HuH-7 (cell line): Measurements from ENCODE around the gene PTPRT.

ENCODE experiments used
- DNase-seq: peaks from one replicate; pipeline ENCODE4 v3.0.0; 2011; ENCODE audit warnings: low spot score

Gene PTPRT

GRCh38 chr20:42714298-42715141, 475.2 kb downstream of the PTPRT start:
- no peak for DNase-seq

GRCh38 chr20:42708266-42708665, 481.4 kb downstream of the PTPRT start:
- no peak for DNase-seq

GRCh38 chr20:42706759-42707158, 482.9 kb downstream of the PTPRT start:
- DNase-seq, result no peak

- no peak for DNase-seq
Measured at GRCh38 chr20:42705550-42705949, 484.2 kb downstream of the PTPRT start.

GRCh38 chr20:42703744-42704143, 486.0 kb downstream of the PTPRT start:
- DNase-seq, result no peak

GRCh38 chr20:42701948-42702347, 487.8 kb downstream of the PTPRT start:
- DNase-seq, result no peak

GRCh38 chr20:42700372-42700771, 489.3 kb downstream of the PTPRT start:
- DNase-seq, result no peak

- DNase-seq, result no peak
Measured at GRCh38 chr20:42697962-42698361, 491.7 kb downstream of the PTPRT start.

GRCh38 chr20:42690842-42691437, 498.8 kb downstream of the PTPRT start:
- no peak for DNase-seq

GRCh38 chr20:42688576-42688975, 501.1 kb downstream of the PTPRT start:
- no peak for DNase-seq

GRCh38 chr20:42686057-42686456, 503.6 kb downstream of the PTPRT start:
- no peak for DNase-seq

- peak; percentile 12 for DNase-seq
Measured at GRCh38 chr20:42678895-42679294, 510.8 kb downstream of the PTPRT start.

- DNase-seq, result no peak
Measured at GRCh38 chr20:42656130-42656529, 533.6 kb downstream of the PTPRT start.

GRCh38 chr20:42652266-42652665, 537.4 kb downstream of the PTPRT start:
- DNase-seq, result no peak

GRCh38 chr20:42650191-42650746, 539.4 kb downstream of the PTPRT start:
- no peak for DNase-seq

- no peak for DNase-seq
Measured at GRCh38 chr20:42649748-42650147, 540.0 kb downstream of the PTPRT start.

GRCh38 chr20:42646250-42646649, 543.5 kb downstream of the PTPRT start:
- no peak for DNase-seq

GRCh38 chr20:42641886-42642285, 547.8 kb downstream of the PTPRT start:
- DNase-seq, result no peak

- no peak for DNase-seq
Measured at GRCh38 chr20:42639140-42639539, 550.6 kb downstream of the PTPRT start.

- DNase-seq, result no peak
Measured at GRCh38 chr20:42635699-42636411, 553.9 kb downstream of the PTPRT start.

- no peak for DNase-seq
Measured at GRCh38 chr20:42634156-42634555, 555.5 kb downstream of the PTPRT start.

GRCh38 chr20:42628683-42629082, 561.0 kb downstream of the PTPRT start:
- no peak for DNase-seq

- no peak for DNase-seq
Measured at GRCh38 chr20:42613076-42613475, 576.6 kb downstream of the PTPRT start.
